ENCODE data around the gene CCBE1.
"Not testable (repeated sequence)": the region's sequence is repeated elsewhere in the genome, so short reads cannot be mapped to it uniquely, and the experiment has no call there.

The CCBE1 gene

GRCh38 chr18:59681521-59682004 is 15.7 kb downstream of the CCBE1 start:
- no peak for DNase-seq (ENCODE audit: low read depth in 2 of 2)

GRCh38 chr18:59681051-59681450 is 16.2 kb downstream of the CCBE1 start:
- no peak for DNase-seq (ENCODE audit: low read depth in 2 of 2)

DNA sequence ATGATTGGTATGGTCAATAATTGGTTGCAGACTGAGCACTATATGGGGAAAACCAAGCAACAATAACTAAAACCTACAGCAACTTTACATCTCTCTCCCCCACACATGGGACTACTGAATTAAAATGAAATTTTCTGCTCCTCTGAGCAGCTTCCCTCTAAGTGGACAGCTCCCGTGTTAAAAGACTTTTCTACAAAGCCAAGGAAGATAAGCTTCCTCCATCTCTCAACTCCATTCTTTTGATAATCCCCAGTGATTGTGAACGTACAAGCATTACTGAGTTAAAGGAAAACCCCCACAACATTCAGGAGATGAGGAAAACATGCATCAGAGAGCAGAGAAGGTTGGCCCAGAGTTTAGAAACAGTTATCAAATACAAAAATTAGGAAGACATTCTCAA is 21.9 kb downstream of the CCBE1 start:
- no peak for DNase-seq (ENCODE audit: low read depth in 2 of 2)

GRCh38 chr18:59674903-59675270 is 22.3 kb downstream of the CCBE1 start:
- no peak for DNase-seq (ENCODE audit: low read depth in 2 of 2)

DNA sequence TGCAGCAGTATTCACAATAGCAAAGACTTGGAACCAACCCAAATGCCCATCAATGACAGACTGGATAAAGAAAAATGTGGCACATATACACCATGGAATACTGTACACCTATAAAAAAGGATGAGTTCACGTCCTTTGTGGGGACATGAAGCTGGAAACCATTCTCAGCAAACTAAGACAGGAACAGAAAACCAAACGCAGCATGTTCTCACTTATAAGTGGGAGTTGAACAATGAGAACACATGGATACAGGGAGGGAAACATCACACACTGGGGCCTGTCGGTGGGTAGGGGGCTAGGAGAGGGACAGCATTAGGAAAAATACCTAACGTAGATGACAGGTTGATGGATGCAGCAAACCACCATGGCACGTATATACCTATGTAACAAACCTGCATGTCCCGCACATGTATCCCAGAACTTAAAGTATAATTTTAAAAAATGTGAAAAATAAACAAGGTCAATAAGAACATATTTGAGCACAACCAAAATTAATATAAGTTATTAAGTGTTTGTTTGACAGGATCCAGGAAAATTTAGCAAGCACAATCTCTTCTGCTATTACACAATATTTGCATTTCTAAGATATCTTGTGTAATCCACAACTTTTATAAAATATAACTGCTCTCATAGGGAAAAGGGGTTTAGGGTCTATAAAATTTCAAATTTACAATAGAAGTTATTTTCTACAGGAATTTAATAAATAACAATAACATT is 22.9 kb downstream of the CCBE1 start:
- DNase-seq (ENCODE audit: low read depth in 2 of 2), result no peak

DNA sequence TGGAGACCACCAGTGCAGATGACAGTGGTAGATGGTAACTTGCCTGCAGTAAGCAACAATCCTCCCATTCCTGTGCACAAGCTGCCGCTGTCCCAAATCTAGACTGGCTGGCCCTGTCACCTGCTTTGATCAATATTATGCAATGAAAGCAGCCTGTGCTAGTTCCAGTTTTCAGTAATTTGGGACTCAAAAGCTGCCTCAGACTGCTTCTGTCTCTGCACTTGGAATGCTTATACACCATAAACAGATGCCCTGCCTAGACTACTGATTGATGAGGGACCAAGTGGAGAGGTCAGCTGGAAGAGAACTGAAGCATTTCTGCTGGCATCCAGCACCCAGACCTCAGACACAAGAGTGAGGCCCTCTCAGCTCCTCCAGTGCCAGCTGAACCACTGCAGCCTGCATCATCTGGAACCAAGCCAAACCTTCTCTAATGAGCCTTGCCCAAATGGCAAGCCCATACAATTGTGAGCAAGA is 24.9 kb downstream of the CCBE1 start:
- DNase-seq (ENCODE audit: low read depth in 2 of 2), result no peak

DNA sequence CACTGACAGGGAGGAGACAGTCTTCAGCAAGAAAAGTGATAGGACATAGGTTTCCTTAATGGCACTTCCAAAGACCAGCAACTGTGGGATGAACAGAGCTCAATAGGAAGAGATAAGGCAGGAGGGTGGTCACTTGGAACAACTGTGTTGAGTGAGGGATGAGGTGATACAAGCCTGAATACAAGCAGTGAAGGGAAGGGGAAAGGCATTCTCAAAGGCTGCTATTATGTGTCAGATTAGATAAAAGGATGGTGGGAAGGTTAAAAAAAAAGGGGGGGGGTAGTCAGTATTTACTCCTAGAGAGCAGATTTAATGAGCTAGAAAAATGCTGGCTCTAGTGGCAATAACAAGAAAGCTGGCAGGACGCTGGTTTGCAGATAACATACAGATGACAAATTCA is 25.7 kb downstream of the CCBE1 start:
- DNase-seq (ENCODE audit: low read depth in 2 of 2), result no peak

DNA sequence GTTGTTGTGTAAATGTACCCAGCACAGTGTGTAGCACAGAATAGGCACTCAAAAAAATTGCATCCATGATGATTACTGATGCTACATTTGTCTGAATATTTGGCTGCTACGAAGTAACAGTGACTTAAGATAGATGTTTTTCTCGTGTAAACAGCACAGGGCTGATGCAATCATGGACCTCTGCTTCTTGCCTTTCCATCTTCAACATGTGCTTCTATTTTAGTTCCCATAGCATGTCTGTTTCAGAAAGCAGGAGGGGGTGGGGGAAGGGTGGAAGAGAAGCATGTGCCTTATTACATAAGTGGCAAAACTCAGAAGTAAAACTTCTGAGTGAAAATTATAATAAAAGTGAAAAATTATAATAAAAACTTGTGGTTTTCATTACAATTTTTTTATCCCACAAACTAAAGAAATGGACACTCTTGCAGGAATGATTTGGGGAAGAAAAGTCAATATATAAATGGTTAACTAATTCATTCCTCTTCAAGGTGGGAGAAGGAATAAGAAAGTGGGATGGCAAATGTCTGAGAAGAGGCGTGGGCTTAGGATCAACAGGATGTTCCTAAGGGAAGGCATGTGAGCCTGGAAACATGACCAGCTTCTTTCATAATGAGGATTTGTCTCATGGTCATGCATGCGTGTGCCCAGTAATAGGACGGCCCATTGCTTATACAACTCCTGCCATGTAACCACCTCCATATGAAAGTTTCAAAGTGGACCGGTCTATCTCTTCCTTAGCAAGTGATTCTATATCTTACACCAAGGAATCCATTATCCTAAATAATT is 27.2 kb downstream of the CCBE1 start:
- DNase-seq (ENCODE audit: low read depth in 2 of 2), result no peak

- no peak for DNase-seq (ENCODE audit: low read depth in 2 of 2)
Observed at GRCh38 chr18:59667488-59667887, 29.7 kb downstream of the CCBE1 start.

GRCh38 chr18:59666007-59666402 is 31.2 kb downstream of the CCBE1 start:
- not testable (repeated sequence) for DNase-seq (ENCODE audit: low read depth in 2 of 2)

DNA sequence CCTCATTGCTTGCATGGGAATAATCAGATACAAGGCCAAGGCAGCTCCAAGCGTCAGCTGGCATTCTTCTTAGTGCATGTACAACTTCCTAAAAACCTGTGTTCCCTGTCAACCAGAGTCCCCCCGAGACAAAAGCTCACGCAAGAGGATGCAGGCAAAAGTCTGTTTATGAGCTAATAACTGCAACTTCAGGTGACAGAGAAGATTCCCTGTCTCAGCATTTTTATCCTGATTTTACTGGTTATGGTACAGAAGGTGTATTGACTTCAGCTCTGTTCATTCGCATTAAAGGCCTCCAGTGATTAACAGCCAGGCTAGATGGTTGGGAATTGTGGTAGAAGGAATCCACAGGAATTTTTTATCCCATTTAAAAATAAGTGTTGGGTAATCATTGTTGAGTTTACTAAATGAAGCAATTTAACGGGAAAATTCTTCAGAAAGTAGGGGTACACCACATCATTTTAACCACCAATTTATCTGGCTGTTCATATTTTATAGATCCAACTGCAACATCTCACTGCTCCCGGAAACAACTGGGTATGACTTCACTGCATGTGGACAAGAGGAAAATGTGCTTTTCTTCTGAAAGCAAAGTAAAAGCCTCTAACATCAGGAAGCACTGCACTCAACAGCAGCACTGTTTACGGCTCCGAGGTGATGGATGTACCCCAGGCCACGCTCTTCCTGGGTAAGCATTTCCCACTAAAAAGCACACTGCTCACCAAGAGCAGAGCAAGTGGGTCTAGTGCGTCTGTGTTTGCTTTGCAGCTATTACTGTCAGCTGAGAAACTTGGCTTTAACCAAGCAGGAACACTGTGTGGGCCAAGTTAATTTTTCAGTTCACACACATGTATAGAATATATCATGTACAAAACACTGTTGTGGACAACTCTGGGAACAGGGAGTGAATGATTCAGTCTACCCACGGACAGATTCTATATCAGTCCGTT is 31.9 kb downstream of the CCBE1 start:
- no peak for DNase-seq (ENCODE audit: low read depth in 2 of 2)

- no peak for DNase-seq (ENCODE audit: low read depth in 2 of 2)
Observed at GRCh38 chr18:59664329-59664728, 32.9 kb downstream of the CCBE1 start.

DNA sequence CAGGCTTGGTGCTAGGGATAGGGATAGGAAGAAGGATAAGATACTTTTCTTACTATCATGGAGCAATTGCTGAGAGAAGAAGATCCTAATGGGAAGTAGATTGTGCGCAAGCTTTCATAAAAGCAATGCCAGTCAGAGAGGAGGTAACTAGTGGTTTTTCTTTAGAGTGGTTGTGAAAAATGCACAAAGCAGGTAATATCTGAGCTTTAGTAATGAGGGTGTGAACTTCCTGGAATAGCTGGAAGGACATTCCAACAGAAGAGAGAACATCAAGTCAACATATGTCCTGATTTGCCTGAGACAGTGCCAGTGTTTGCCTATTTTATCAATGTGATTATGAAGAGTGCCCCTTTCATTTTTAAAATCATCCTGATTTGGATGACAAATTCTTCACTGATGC is 34.1 kb downstream of the CCBE1 start:
- DNase-seq (ENCODE audit: low read depth in 2 of 2), result no peak

DNA sequence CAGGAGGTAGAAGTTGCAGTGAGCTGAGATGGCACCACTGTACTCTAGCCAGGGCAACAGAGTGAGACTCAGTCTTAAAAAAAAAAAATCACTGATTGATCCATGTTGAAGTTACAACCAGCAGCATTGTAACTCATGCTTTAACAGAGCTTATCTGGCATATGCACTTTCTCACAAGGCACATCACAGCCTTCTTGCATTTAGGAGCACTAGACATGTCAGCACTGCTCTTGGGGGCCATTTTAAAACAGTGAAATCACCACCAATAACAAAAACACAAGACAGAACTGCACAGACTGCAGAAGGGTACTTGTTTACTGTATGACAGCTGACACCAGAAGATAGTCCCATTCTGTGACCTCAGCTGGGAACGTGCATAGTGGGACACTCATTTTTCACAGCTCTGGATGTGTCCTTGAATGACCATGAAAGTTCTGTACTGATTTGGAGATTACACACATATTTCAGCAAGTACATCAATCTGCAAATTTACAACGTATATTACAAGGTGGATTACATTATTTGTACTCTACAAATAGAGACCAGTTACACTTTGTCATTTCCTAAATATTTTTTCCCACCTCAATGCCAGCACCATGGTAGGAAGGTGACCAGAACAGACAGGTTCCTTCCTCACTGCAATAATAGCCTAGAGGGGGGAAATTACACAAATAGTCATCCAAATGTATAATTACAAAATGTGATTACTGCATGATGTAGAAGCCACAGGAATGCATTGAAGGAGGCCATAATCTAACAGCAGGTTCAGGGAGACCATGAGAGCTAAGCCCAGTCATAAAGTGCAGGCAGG is 35.1 kb downstream of the CCBE1 start:
- DNase-seq (ENCODE audit: low read depth in 2 of 2), result no peak

GRCh38 chr18:59660786-59661743 is 36.2 kb downstream of the CCBE1 start:
- no peak for DNase-seq (ENCODE audit: low read depth in 2 of 2)

GRCh38 chr18:59660366-59660765 is 36.9 kb downstream of the CCBE1 start:
- no peak for DNase-seq (ENCODE audit: low read depth in 2 of 2)

- DNase-seq (ENCODE audit: low read depth in 2 of 2), result no peak
Observed at GRCh38 chr18:59659508-59660170, 37.6 kb downstream of the CCBE1 start.

DNA sequence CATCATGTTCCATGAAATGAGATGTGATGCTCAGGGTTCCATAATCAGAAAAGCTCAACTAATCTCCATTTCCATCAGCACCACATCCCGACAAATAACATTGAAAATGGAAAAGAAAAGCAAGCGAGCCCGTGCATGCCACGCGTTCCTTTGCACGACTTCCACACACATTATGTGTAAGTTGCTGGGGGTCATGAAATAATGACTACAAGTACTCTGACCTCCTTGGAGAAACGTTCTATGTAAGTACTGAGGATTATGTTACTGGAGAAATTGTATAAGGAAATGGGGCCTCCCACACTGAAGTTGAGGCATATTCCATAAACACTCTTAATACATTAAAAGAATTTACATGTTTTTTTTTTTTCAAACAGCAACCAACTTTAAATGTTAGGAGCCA is 38.3 kb downstream of the CCBE1 start:
- DNase-seq (ENCODE audit: low read depth in 2 of 2), result no peak

- no peak for DNase-seq (ENCODE audit: low read depth in 2 of 2)
Observed at GRCh38 chr18:59657012-59657411, 40.2 kb downstream of the CCBE1 start.

Data from stimulated activated CD8-positive, alpha-beta memory T cell treated with anti-CD3 and anti-CD28 coated beads, Interleukin-7, amount 100 ng/mL, for 1 hour (primary cell).